ENCODE data around the gene PDZD7.

The PDZD7 gene

GRCh38 chr10:101042118-101042517 lies 11.2 kb upstream of the PDZD7 start:
- in situ Hi-C loops (cut with HindIII; ENCODE audit: low sequenced_read_pairs), result no loop called here

- in situ Hi-C loops (cut with HindIII; ENCODE audit: low sequenced_read_pairs), result no loop called here
Measured at GRCh38 chr10:101041252-101041761, 10.4 kb upstream of the PDZD7 start.

- in situ Hi-C loops (cut with HindIII; ENCODE audit: low sequenced_read_pairs), result no loop called here
Measured at GRCh38 chr10:101040851-101041250, 9.9 kb upstream of the PDZD7 start.

- in situ Hi-C loops (cut with HindIII; ENCODE audit: low sequenced_read_pairs), result no loop called here
Measured at GRCh38 chr10:101040061-101040460, 9.1 kb upstream of the PDZD7 start.

DNA sequence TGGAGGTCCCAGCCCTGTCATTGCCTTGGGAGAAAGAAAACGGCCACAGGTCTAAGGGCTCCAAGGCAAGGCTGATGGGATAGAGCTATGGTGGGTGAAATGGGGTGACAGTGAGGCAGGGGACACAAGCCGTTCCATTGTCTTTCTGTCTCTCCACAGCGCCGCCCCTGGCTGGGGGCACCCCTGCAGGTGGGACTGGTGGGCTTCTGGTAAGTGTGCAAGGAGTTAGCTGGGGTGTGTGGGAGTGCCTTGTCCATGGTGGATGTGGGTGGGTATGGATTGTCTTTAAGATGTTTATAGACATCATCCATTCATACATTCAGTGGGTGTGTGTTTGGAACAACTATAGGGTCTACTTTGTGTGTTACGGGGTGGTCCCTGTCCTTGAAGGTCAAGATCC lies 7.6 kb upstream of the PDZD7 start:
- in situ Hi-C loops (cut with HindIII; ENCODE audit: low sequenced_read_pairs), result no loop called here

DNA sequence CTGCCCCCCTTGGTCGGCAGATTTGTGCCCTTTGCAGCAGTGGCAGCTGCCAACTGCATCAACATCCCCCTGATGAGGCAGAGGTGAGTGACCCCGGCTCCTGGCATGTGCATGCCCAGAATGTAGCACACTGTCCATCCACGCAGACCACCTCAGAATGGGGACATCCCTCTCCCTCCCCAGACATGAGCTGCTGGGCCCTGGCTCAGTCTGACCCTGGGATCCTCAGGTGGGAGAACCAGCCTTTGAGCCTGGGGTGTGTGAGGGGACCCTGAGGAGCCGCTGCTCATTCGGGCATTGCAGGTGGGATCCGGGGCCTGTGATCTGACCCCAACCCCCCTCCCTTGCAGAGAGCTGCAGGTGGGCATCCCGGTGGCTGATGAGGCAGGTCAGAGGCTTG lies 5.8 kb upstream of the PDZD7 start:
- in situ Hi-C loops (cut with HindIII; ENCODE audit: low sequenced_read_pairs), result no loop called here

GRCh38 chr10:101035916-101036702 lies 5.2 kb upstream of the PDZD7 start:
- in situ Hi-C loops (cut with HindIII; ENCODE audit: low sequenced_read_pairs), result no loop called here

DNA sequence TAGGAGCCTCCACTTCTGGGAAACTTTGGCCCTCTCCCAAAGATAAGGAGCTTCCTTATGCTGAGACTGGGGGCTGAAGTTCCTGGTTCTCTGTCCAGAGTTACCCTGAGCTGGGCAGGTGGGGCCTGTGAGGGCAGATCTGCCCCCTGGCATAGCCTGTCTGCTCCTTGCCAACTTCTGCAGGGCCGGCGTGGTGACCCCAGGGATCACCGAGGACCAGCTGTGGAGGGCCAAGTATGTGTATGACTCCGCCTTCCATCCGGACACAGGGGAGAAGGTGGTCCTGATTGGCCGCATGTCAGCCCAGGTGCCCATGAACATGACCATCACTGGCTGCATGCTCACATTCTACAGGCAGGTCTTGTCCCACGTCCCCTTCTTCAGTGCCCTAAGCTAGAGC lies 4.4 kb upstream of the PDZD7 start:
- in situ Hi-C loops (cut with HindIII; ENCODE audit: low sequenced_read_pairs), result no loop called here

GRCh38 chr10:101034404-101034803 lies 3.5 kb upstream of the PDZD7 start:
- in situ Hi-C loops (cut with HindIII; ENCODE audit: low sequenced_read_pairs), result loop anchor here (5.0 kb wide), 1 partner anchor 37 kb away; the partner anchor contains the start of gene LZTS2

DNA sequence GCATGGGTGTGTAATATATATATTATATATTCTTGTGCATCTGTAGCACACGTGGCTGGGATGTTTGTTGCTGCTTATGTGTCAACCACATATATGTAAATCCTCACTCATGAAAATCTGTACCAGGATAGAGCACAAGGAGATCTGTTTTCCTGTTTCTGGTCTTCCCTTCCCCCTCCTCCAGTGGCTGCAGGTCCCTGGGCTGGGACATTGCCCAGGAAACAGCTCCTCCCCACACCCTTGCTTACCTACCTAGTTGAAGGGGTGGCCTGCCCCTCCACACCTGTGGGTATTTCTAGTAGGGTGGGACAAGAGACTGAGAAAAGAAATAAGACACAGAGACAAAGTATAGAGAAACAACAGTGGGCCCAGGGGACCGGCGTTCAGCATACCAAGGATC lies 2.3 kb upstream of the PDZD7 start:
- in situ Hi-C loops (cut with HindIII; ENCODE audit: low sequenced_read_pairs), result loop anchor here (5.0 kb wide), 1 partner anchor 36 kb away; the partner anchor contains the start of gene LZTS2

- in situ Hi-C loops (cut with HindIII; ENCODE audit: low sequenced_read_pairs), result loop anchor here (5.0 kb wide), 1 partner anchor 35 kb away; the partner anchor contains the start of gene LZTS2
Measured at GRCh38 chr10:101032637-101033224, 1.8 kb upstream of the PDZD7 start.

GRCh38 chr10:101031796-101032636 lies 1.1 kb upstream of the PDZD7 start:
- in situ Hi-C loops (cut with HindIII; ENCODE audit: low sequenced_read_pairs), result loop anchor here (5.0 kb wide), 1 partner anchor 35 kb away; the partner anchor contains the start of gene LZTS2

GRCh38 chr10:101030496-101031127 lies 317 bp downstream of the PDZD7 start:
- in situ Hi-C loops (cut with HindIII; ENCODE audit: low sequenced_read_pairs), result loop anchor here (5.0 kb wide), 1 partner anchor 33 kb away; the partner anchor contains the start of gene LZTS2

DNA sequence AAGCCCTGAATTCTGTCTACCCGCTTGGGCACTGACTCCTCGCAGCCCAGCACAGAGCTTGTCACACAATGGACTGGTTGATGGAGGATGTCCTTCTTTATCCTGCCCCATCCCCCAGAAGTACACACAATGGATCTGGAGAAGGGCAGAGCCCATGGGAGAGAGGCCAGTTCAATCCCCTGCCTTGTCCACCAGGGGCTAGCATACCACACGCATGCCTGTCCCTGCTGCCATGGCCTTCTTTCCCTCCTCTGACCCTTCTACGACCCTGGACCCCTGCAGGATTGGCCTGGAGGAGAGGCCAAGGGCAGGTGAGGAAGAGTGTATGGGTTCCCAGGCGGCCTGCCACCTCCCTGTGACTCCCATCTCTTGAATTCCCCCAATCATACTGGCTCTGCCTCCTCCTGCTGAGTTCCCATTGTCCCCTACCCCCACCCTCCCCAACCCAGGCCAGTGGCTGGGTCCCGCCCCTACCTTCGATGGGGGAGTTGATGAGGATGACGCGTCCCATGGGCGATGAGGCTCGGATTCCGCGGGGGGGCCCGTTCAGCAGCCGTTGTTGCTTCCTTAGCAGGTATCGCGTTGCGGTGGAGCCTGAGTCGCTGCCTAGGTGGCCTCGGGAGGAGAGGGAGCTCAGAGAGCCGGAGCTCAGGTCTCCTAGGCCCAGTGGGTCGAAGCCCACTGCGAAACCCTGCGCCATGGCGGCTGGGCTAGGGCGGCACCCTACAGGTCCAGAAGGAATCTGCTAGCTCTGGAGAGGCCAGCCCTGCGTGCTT lies 1.2 kb downstream of the PDZD7 start:
- in situ Hi-C loops (cut with HindIII; ENCODE audit: low sequenced_read_pairs), result loop anchor here (5.0 kb wide), 1 partner anchor 32 kb away; the partner anchor contains the start of gene LZTS2

- in situ Hi-C loops (cut with HindIII; ENCODE audit: low sequenced_read_pairs), result no loop called here
Measured at GRCh38 chr10:101028446-101029337, 2.2 kb downstream of the PDZD7 start.

DNA sequence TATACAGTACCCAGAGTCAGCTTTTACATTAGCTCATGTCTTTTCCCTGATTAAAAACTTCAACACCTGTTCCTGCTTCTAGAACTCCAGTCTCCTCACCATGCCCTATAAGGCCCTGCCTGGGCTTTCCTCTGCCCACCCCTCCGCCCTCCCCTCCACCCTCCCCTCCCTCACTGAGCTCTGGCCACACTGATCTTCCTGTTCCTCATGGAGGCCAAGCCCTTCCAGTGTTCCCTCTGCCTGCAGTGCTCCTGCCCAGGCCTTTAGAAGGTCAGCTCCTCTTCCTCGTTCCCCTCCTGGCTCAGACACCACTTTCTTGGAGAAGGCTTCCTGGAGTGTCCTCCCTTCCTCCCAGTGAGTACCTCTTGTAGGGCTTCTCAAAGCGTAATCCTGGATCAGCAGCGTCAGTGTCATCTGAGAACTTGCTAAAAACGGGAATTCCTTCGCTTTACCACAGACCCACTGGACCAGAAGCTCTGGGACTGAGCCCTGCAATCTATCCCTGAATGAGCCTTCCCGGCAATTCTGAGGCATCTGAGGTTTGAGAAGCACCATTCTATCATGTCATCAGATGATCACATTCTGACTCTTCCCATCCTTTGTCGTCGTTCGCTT lies 3.7 kb downstream of the PDZD7 start:
- in situ Hi-C loops (cut with HindIII; ENCODE audit: low sequenced_read_pairs), result no loop called here

- in situ Hi-C loops (cut with HindIII; ENCODE audit: low sequenced_read_pairs), result no loop called here
Measured at GRCh38 chr10:101022967-101023705, 7.8 kb downstream of the PDZD7 start.

Data from endothelial cell of hepatic sinusoid (primary cell).